AG09309 (cell line): ENCODE results near the gene SASH1.

Source experiments
- DNase-seq: peaks from one replicate; pipeline ENCODE4 v3.0.0-alpha.2; 2010; ENCODE audit warnings: low read depth
- H3K4me3 ChIP-seq: 2 replicates; pipeline ENCODE4 v1.5.1; 2011; ENCODE audit warnings: mild to moderate bottlenecking, low read depth, low read length, moderate library complexity; ENCODE audit not compliant: control insufficient read depth
- TF ChIP-seq, protein P1 (sequence below): IDR thresholded peaks from 2 replicates; pipeline ENCODE4 v1.5.1; 2011; ENCODE audit warnings: mild to moderate bottlenecking, low read depth, low read length, inconsistent platforms; ENCODE audit not compliant: insufficient read depth, control insufficient read depth; ENCODE audit errors: missing control alignments

SASH1 gene

GRCh38 chr6:148470156-148470555 is 127.5 kb downstream of the SASH1 start:
- TF ChIP-seq, protein P1, sequence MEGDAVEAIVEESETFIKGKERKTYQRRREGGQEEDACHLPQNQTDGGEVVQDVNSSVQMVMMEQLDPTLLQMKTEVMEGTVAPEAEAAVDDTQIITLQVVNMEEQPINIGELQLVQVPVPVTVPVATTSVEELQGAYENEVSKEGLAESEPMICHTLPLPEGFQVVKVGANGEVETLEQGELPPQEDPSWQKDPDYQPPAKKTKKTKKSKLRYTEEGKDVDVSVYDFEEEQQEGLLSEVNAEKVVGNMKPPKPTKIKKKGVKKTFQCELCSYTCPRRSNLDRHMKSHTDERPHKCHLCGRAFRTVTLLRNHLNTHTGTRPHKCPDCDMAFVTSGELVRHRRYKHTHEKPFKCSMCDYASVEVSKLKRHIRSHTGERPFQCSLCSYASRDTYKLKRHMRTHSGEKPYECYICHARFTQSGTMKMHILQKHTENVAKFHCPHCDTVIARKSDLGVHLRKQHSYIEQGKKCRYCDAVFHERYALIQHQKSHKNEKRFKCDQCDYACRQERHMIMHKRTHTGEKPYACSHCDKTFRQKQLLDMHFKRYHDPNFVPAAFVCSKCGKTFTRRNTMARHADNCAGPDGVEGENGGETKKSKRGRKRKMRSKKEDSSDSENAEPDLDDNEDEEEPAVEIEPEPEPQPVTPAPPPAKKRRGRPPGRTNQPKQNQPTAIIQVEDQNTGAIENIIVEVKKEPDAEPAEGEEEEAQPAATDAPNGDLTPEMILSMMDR, result no peak
- no peak overlapping the region for H3K4me3 ChIP-seq
- DNase-seq, result no peak

GRCh38 chr6:148470606-148471465 is 128.2 kb downstream of the SASH1 start:
- DNase-seq, result no peak
- TF ChIP-seq, protein P1, result no peak
- no peak overlapping the region for H3K4me3 ChIP-seq

- TF ChIP-seq, protein P1, result no peak
- no peak for DNase-seq
- no peak overlapping the region for H3K4me3 ChIP-seq
Observed at GRCh38 chr6:148471624-148472159, 129.1 kb downstream of the SASH1 start.

DNA sequence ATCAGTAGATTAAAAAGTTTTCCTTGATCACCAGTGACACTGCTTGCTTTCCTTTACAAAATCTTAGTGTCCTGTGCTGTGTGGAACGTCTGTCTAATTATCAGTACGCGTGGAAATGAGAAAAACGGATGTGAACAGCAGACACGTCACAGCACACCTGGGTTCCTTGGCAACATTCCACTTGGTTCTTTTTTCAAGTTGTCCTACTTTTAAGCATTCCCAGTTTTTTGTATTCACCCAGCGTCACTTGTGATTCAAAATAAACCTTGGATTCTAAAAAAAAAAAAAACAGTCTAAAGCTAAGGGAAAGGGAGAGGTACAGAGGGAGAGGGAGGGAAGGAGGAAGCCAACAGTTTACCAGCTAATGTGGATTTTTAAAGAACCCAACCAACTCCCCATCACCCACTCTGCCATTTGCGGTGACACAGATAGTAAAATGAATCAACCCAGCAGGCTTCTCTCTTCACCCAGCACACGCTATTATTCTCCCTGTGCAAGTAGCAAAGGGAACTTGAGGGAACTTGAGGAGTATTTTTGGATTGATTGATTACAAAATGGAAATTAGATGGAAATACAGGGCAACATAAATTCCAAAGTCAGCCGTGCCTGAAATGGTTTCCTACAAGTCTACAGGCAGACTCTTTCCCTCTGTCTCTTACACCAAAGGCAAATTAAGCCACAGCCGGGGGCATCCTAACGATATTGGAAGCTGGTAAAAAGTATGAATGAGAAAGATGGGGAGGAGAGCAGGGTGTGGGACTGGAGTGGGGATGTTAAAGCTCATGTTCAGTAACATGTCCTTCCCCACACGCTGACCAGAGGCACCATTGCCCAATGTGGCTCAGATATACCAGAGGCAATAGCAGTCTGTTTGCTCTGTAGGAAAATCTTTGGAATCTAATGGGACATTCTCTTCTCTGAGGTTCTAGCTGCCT is 129.8 kb downstream of the SASH1 start:
- DNase-seq, result no peak
- H3K4me3 ChIP-seq, result no peak overlapping the region
- TF ChIP-seq, protein P1, result no peak

- H3K4me3 ChIP-seq, result no peak overlapping the region
- TF ChIP-seq, protein P1, result no peak
- no peak for DNase-seq
Observed at GRCh38 chr6:148479497-148479896, 136.9 kb downstream of the SASH1 start.

GRCh38 chr6:148487461-148487860 is 144.8 kb downstream of the SASH1 start:
- TF ChIP-seq, protein P1, result no peak
- H3K4me3 ChIP-seq, result no peak overlapping the region
- no peak for DNase-seq
